DND-41 (cell line): ENCODE measurements around the gene TCIRG1.

ENCODE experiments used
- CTCF ChIP-seq: IDR thresholded peaks from 2 replicates; pipeline ENCODE4 v1.5.1; 2012; ENCODE audit warnings: borderline replicate concordance, low read length, moderate library complexity, mild to moderate bottlenecking; ENCODE audit not compliant: poor library complexity, severe bottlenecking; ENCODE audit errors: extremely low read depth
- EZH2 ChIP-seq: IDR thresholded peaks from 3 replicates; pipeline ENCODE4 v1.6.1; 2012; ENCODE audit warnings: borderline replicate concordance, low read depth, mild to moderate bottlenecking, moderate library complexity, low read length, inconsistent platforms; ENCODE audit not compliant: severe bottlenecking

- TF ChIP-seq CTCF (no peak), EZH2 (no peak)
These were observed 40.4 kb upstream of the TCIRG1 start for GRCh38 chr11:67998150-67999045.
